CD4-positive, alpha-beta T cell (primary cell): ENCODE measurements around the gene CYB5D1. TPM values are rescaled to one million over a fixed set of nuclear protein-coding genes. Genes with fewer than 3 reads are reported as not detected.
A peak's percentile ranks its signal among the peaks of the same experiment; 100 is the strongest.

Source experiments
- ATAC-seq: fragments of 200-7000 bp; cut with Tn5 transposase; one replicate; pipeline ENCODE4 v1.10.0; 2022; ENCODE audit warnings: mild to moderate bottlenecking; ENCODE audit not compliant: poor library complexity
- CTCF ChIA-PET: fragments of 350-600 bp; sonication (Branson Sonifier 250); formaldehyde crosslinking; loops from one replicate; lab custom pipeline; 2021; ENCODE audit warnings: antibody characterized with exemption, inconsistent platforms; lab: Charles Lee
- POLR2A ChIA-PET: fragments of 350-600 bp; sonication (Branson Sonifier 250); formaldehyde crosslinking; loops from one replicate; lab custom pipeline; 2021; ENCODE audit warnings: antibody characterized with exemption, inconsistent platforms; lab: Charles Lee
- DNase-seq, 14 experiments: peaks; one replicate each; pipeline ENCODE4 v3.0.0-alpha.2; 2013 to 2020; ENCODE audit warnings: mixed read lengths in 2 of 14
- H3K27ac ChIP-seq, 2 donors: one replicate each; pipeline versions ENCODE4 v1.5.1 to v1.7.0; 2013; ENCODE audit warnings: low read length in 2 of 2, low read depth in 1 of 2, mild to moderate bottlenecking in 1 of 2
- H3K27me3 ChIP-seq, 2 experiments: 1 replicate in 1 of 2; 2 replicates in 1 of 2; pipeline versions ENCODE4 v1.6.1 to v1.7.0; 2013; ENCODE audit warnings: low read length in 2 of 2, control low read depth in 1 of 2, mild to moderate bottlenecking in 1 of 2, moderate library complexity in 1 of 2; ENCODE audit not compliant: insufficient read depth in 2 of 2, control insufficient read depth in 1 of 2
- H3K36me3 ChIP-seq: one replicate; pipeline ENCODE4 v1.6.1; 2013; ENCODE audit warnings: low read length, control low read depth; ENCODE audit not compliant: insufficient read depth
- H3K4me1 ChIP-seq: one replicate; pipeline ENCODE4 v1.6.1; 2013; ENCODE audit warnings: low read length, control low read depth; ENCODE audit not compliant: insufficient read depth
- H3K4me3 ChIP-seq: one replicate; pipeline ENCODE4 v1.5.1; 2013; ENCODE audit warnings: mild to moderate bottlenecking, low read length, moderate library complexity
- H3K9me3 ChIP-seq, 2 experiments: 1 replicate in 1 of 2; 2 replicates in 1 of 2; pipeline versions ENCODE4 v1.6.1 to v1.7.0; 2013; ENCODE audit warnings: low read length in 2 of 2, mild to moderate bottlenecking in 2 of 2, control low read depth in 1 of 2, moderate library complexity in 1 of 2; ENCODE audit not compliant: control insufficient read depth in 1 of 2, insufficient read depth in 1 of 2
- H3K27ac Mint-ChIP-seq: one replicate; pipeline ENCODE4 v1.8.0; 2020; ENCODE audit warnings: mixed read lengths
- H3K27me3 Mint-ChIP-seq: one replicate; pipeline ENCODE4 v1.8.0; 2021; ENCODE audit warnings: mixed read lengths
- H3K36me3 Mint-ChIP-seq: one replicate; pipeline ENCODE4 v1.8.0; 2021; ENCODE audit warnings: low read depth, mixed read lengths
- H3K4me1 Mint-ChIP-seq: one replicate; pipeline ENCODE4 v1.8.0; 2021; ENCODE audit warnings: low read depth, mixed read lengths
- H3K4me3 Mint-ChIP-seq: one replicate; pipeline ENCODE4 v1.8.0; 2020; ENCODE audit warnings: mild to moderate bottlenecking, mixed read lengths
- H3K9me3 Mint-ChIP-seq: one replicate; pipeline ENCODE4 v1.8.0; 2020; ENCODE audit warnings: mixed read lengths
- intact Hi-C, 2 experiments: fragments of 100-400 bp; cut with DNase I in 1 of 2; cut with micrococcal nuclease in 1 of 2; formaldehyde crosslinking; loops; one replicate each; pipeline versions ENCODE4 v1.15.1 to v1.9.0; 2023 to 2025; cut with DNase I, micrococcal nuclease
- total RNA-seq, 174 experiments: library from RNA in 2 of 174; stranded (reverse) in 2 of 174; gene quantifications; one replicate each; pipeline ENCODE4 v1.2.3 and lab custom pipeline; 2021 to 2026
- TF ChIP-seq, protein P1 (sequence below): fragments of 200-600 bp; IDR thresholded peaks from one replicate; pipeline ENCODE4 v1.8.0; 2022; ENCODE audit warnings: antibody characterized with exemption, mild to moderate bottlenecking

CYB5D1 gene
- total RNA-seq, 2 experiments from 2014 or later = 8.7 TPM

DNA sequence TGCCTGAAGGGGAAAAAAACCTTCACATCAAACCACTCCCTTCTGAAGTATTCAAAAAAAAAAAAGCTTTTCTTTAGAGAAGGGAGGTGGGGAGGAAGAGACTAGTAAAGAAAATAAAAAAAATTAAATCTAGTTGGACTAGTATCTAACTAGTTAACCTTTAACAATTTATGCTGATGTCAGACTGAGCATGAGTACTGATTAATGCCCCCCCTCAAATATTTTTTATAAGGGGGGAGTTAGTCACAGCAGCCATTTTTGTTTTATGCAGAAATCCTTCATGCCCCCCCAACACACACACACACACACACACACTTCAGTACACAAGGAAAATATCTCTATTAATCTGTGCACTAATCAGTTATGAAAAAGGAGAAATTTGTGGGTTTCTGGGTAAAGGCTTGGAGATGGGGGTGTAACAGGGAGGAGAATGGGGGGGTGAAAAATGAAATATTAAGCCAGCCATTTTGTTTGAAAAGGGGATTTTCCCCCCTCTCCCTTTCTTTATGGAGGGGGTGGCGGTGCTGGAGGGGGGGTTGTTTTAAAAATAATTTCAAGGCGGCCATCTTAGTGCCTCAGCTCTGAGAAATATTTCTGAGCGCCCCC lies 26.1 kb downstream of the CYB5D1 start:
- no peaks in the 10 kb centered on the region for H3K27me3 Mint-ChIP-seq
- H3K4me1 Mint-ChIP-seq = peaks cover 6% of the 10 kb centered on the region
- H3K36me3 Mint-ChIP-seq = peaks cover 4% of the 10 kb centered on the region
- H3K9me3 Mint-ChIP-seq = no peaks in the 10 kb centered on the region
- H3K36me3 ChIP-seq = peaks cover 21% of the 10 kb centered on the region
- DNase-seq (peak in 8 of 14 experiments; percentile 17 to 84 (median 34)), ATAC-seq (peak; percentile 2)
- ChIA-PET CTCF (interaction anchor here (0.9 to 1.7 kb wide), 2 partner anchors 26 to 323 kb away, joined by 3 read pairs; partner anchors contain the start of genes CYB5D1 and NAA38), POLR2A (interaction anchor here (1.0 to 2.3 kb wide), 5 partner anchors 15 to 197 kb away, joined by 4 to 13 read pairs (median 4); partner anchors contain the start of genes NAA38 and TP53)
- no peaks in the 10 kb centered on the region for H3K27me3 ChIP-seq
- H3K4me3 ChIP-seq = peak overlapping the region; percentile 53
- no peaks in the 10 kb centered on the region for H3K9me3 ChIP-seq
- peaks cover 66% of the 10 kb centered on the region for H3K4me1 ChIP-seq
- peak overlapping the region; percentile 89 for H3K4me3 Mint-ChIP-seq
- TF ChIP-seq, protein P1, sequence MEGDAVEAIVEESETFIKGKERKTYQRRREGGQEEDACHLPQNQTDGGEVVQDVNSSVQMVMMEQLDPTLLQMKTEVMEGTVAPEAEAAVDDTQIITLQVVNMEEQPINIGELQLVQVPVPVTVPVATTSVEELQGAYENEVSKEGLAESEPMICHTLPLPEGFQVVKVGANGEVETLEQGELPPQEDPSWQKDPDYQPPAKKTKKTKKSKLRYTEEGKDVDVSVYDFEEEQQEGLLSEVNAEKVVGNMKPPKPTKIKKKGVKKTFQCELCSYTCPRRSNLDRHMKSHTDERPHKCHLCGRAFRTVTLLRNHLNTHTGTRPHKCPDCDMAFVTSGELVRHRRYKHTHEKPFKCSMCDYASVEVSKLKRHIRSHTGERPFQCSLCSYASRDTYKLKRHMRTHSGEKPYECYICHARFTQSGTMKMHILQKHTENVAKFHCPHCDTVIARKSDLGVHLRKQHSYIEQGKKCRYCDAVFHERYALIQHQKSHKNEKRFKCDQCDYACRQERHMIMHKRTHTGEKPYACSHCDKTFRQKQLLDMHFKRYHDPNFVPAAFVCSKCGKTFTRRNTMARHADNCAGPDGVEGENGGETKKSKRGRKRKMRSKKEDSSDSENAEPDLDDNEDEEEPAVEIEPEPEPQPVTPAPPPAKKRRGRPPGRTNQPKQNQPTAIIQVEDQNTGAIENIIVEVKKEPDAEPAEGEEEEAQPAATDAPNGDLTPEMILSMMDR = no peak
- intact Hi-C loops = no loop called here
- peak overlapping the region; percentile 33 to 59 for H3K27ac ChIP-seq
- H3K27ac Mint-ChIP-seq = no peak overlapping the region

DNA sequence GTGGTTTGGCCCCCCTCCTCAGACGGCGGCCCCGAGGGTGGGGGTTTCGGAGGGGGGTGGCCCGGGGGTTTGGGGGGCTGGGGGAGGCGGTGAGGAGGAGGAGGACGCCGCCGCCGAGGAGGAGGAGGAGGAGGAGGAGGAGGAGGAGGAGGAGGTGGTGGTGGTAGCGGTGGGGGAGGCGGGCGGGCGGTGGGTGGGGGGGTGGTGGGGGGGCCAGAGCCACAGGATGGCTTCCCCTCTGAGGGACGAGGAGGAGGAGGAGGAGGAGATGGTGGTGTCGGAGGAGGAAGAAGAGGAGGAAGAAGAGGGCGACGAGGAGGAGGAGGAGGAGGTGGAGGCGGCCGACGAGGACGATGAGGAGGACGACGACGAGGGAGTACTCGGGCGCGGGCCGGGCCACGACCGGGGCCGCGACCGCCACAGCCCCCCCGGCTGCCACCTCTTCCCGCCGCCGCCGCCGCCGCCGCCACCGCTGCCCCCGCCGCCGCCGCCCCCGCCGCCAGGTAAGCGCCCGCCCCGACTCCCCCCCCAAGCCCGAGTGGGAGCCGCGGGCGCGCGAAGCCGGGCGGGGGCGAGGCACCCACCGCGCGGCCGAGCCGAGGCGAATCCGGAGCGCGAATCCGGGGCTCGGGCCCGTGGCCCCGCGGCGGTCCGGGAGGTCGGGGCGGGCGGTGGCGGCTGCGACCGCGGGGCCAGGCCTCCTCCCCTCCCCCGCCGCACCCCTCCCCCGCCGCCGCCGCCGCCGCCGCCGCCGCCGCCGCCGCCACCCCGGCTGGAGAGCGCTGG lies 27.0 kb downstream of the CYB5D1 start:
- no peak overlapping the region for H3K27ac Mint-ChIP-seq
- DNase-seq = peak in 13 of 14 experiments; percentile 16 to 68 (median 34)
- no peak for ATAC-seq
- no peaks in the 10 kb centered on the region for H3K9me3 Mint-ChIP-seq
- ChIA-PET CTCF (interaction anchor here (1.0 kb wide), 1 partner anchor 49 kb away, joined by 3 read pairs; no protein-coding TSS in a partner anchor), POLR2A (interaction anchor here (0.6 to 2.3 kb wide), 6 partner anchors 16 to 273 kb away, joined by 3 to 13 read pairs (median 6); partner anchors contain the start of genes CNTROB, NAA38, TP53 and TRAPPC1)
- no peaks in the 10 kb centered on the region for H3K27me3 Mint-ChIP-seq
- peaks cover 6% of the 10 kb centered on the region for H3K4me1 Mint-ChIP-seq
- peaks cover 72% of the 10 kb centered on the region for H3K4me1 ChIP-seq
- peak overlapping the region; percentile 74 for H3K4me3 Mint-ChIP-seq
- H3K27me3 ChIP-seq = no peaks in the 10 kb centered on the region
- H3K27ac ChIP-seq = peak overlapping the region in 1 of 2 donors; percentile 96
- no peaks in the 10 kb centered on the region for H3K9me3 ChIP-seq
- peaks cover 19% of the 10 kb centered on the region for H3K36me3 ChIP-seq
- peaks cover 4% of the 10 kb centered on the region for H3K36me3 Mint-ChIP-seq
- intact Hi-C loops = loop anchor here in 1 of 2 experiments (5.0 kb wide), 1 partner anchor 48 kb away; the partner anchor contains the start of genes CNTROB and TRAPPC1
- TF ChIP-seq, protein P1 = no peak
- H3K4me3 ChIP-seq = peak overlapping the region; percentile 98
